ENCODE measurements around the gene PLA2G2C.

GRCh38 chr1:20223551-20224419 is 37.5 kb upstream of the PLA2G2C start:
- no peak for TF ChIP-seq POLR2AphosphoS5 (IDR thresholded peaks at IDR 0.05; ENCODE audit: low read depth, low read length)
- TF ChIP-seq REST (IDR thresholded peaks at IDR 0.05; ENCODE audit: insufficient read depth in 1 of 2, low read depth in 2 of 2, low read length in 2 of 2) = no peak
- TF ChIP-seq TAF1 (IDR thresholded peaks at IDR 0.05; ENCODE audit: borderline replicate concordance, insufficient read depth, low read length) = no peak
- no peak for TF ChIP-seq SIN3A (IDR thresholded peaks at IDR 0.05; ENCODE audit: borderline replicate concordance, insufficient read depth, low read length)
- TF ChIP-seq FOXP2 (optimal IDR thresholded peaks at IDR 0.05; ENCODE audit: borderline replicate concordance, extremely low read depth, extremely low read length, insufficient read depth) = no peak
